Suppressor macrophage treated with lipopolysaccharide for 1 hour (primary cell): ENCODE results near the gene C14orf119.

Experiments used
- DNase-seq, 3 donors: peaks; one replicate each; pipeline ENCODE4 v3.0.0-alpha.2; 2020 to 2022

The C14orf119 gene

DNA sequence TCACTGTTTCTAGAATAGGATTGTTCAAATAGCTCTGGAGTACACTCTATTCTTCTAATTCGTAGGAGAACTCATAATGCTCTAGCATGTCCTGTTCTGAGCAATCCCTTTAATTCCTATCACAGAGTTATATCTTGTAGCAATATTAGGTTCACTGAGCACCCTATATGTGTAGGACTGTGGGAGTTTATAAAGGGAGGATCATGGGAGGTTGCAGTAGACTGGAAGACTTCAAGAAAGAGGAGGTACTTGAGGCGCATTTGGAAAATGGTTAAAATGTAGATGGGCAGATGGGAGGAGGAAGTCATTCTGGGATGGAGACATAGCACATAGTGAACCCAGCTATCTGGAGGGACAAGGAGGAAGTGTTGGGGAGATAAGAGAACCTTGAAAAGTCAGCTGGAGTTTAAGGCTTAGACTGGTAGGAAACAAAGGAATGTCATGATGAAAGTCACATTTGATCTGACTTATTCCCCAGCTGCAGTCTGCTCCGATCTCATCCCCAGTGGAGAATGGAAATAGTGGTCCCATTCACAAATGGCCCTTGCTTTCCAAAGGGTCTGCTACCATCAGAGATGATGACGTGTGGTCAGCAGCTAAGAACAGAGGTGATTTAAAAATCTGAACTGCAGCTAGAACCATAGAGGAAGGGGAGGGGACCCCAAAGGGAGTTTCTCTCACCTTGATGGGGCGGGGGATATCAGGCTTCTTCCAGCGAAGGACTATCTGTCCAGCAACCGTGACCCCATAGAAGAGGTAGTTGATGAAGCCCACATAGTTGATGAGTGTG, 33.9 kb downstream of the C14orf119 start:
- no peak for DNase-seq

- DNase-seq = no peak
Observed at GRCh38 chr14:23129759-23130316, 34.5 kb downstream of the C14orf119 start.

DNA sequence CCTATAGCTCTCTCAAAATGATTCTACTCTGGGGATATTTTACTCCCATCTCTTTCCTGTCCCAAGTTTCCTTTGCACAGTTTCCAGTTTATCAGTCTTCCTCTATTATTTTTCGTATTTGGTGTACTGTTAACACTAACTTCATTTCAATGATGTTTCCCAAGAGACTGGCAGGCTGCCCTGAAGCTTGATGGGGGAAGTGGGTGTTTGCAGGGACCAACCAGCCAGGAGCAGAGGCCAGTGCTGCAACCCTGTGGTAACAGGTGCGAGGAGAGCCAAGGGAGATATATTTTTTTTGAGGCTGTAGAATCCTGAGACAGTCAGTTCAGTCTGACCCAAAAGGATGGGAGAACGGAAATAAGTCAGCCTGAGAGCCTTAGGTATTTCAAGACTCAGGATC, 35.6 kb downstream of the C14orf119 start:
- no peak for DNase-seq

- DNase-seq = no peak
Observed at GRCh38 chr14:23131482-23131881, 36.2 kb downstream of the C14orf119 start.

DNA sequence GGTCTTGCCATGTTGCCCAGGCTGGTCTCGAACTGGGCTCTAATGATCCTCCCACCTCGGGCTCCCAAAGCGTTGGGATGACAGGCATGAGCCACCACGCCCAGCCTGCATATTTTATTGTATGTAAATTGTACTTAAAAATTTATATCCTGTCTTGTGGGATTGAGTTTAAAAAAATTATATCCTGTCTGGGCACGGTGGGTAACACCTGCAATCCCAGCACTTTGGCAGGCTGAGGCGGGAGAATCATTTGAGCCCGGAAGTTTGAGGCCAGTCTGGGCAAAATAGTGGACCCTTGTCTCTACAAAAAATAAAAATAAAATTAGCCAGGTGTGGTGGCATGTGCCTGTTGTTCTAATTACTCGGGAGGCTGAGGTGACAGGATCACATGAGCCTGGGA, 37.7 kb downstream of the C14orf119 start:
- DNase-seq = no peak

- no peak for DNase-seq
Observed at GRCh38 chr14:23136566-23137133, 41.3 kb downstream of the C14orf119 start.

DNA sequence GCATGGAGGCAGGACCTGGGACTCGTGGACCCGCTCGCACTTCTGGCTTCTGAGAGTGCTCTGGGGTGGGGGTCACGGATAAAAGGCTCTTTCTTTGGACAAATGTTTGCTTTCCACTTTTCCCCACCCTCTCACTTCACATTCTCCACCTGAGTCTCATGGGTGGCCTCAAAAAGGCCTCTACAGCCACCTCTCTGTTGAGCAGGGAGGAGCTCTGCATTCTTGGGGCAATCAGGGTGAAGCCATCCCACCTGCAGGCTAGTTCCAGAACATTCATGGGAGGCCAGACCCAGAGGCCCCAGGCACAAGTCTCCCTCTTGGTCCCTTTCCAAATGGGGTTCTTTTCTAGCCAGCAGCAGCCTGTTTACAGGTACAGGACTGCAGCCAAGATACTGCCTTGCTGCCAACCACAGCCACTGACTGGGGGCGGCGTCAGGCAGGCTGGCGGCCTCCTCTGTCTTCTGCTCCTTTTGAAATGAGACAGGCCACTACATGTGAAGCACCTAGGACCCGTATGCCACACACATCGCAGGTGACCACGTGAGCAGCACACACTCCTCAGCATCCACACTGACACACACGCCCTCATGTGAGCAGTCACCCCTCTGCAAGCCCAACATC, 42.0 kb downstream of the C14orf119 start:
- DNase-seq = no peak

GRCh38 chr14:23137813-23138535, 42.7 kb downstream of the C14orf119 start:
- DNase-seq = no peak

DNA sequence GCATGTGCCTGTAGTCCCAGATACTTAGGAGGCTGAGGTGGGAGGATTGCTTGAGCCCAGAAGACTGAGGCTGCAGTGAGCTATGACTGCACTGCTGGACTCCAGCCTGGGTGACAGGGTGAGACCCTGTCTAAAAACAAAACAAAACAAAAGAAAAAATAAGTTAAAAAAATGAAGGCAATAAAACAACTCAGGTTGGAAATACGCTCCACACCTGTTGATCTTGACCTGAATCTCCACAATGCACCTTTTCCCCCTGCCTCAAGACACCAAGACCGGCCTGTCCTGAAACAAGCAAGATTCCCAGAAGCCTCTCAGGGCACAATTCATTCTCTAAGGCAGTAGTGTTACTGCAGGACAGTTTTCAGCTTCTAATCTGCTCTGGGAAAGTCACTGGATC, 44.6 kb downstream of the C14orf119 start:
- no peak for DNase-seq

- DNase-seq = no peak
Observed at GRCh38 chr14:23140371-23140770, 45.1 kb downstream of the C14orf119 start.

- no peak for DNase-seq
Observed at GRCh38 chr14:23141706-23142444, 46.6 kb downstream of the C14orf119 start.

DNA sequence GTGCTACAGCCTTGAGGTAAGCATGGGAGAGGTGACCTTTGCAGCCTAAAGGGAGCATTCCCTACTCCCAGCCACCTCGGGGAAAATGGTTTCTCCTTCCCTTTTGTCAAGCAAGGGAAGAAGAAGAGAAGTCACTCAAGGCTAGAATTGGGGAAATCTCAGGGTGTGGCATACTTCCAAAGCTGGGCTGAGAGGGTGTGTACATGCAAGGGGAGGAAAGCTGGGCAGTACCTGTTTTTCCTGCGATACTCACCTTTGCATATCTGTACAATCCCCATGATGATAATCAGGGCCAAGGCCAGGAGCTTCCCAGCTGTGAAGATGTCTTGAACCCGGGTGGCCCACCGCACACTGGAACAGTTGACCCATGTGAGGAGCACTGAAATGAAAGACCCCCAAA, 47.5 kb downstream of the C14orf119 start:
- no peak for DNase-seq

DNA sequence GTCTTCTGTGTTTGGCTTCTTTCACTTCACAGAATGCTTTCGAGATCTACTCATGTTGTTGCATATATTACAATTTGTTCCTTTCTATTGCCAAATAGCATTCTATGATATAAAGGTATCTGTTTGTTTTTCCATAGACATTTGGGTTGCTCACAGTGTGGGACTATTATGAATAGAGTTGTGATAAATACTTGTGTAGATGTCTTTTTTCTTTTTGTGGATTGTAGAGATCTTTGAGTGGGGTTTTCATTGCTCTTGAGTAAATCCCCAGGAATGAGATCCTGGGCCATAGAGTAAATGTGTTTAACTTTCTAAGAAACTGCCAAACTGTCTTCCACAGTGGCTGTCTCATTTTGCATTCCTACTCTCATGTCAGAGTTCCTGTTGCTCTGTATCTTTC, 48.6 kb downstream of the C14orf119 start:
- DNase-seq = no peak

GRCh38 chr14:23145794-23146350, 50.6 kb downstream of the C14orf119 start:
- DNase-seq = no peak

DNA sequence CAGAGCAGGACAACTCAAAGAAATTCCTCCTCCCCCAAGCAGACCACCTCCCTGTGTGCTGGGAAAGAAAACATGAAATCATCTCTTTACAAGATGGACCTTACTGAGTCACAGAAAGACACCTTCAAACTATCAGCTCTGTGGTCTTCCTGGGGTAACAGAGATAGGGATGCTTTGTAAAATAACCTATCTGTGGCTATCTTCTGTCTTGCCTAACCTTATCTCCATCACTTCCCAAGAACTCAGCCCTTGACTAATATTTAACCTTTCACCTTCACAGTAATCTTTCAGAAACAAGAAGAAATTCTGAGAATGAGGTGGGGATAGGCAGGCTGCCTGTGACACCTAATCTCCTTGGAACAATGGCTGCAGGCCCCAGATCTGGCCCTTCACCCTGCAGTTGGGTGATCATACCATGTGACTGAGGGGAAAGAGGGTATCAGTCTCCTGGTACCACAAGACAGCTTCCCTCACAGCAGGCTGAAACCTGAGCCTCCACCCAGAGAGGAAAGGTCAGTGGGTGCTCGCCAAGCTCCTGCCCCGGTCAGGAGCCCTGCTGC, 51.1 kb downstream of the C14orf119 start:
- DNase-seq = no peak

DNA sequence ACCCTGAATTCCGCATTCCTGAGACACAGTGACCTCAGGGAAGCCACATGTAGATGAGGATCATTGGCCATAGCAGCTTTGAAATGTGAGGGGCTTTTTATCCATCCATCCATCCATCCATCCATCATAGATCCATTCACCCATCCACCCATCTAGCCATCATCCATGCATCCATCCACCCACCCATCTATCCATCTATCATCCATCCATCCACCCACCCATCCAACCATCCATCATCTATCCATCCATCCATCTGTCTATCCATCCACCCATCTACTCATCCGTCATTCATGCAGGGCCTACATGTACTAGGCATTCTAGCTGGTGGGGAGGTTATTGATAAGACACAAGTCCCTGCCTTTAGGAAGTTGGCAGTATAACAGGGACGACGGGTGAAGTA, 51.7 kb downstream of the C14orf119 start:
- DNase-seq = no peak

DNA sequence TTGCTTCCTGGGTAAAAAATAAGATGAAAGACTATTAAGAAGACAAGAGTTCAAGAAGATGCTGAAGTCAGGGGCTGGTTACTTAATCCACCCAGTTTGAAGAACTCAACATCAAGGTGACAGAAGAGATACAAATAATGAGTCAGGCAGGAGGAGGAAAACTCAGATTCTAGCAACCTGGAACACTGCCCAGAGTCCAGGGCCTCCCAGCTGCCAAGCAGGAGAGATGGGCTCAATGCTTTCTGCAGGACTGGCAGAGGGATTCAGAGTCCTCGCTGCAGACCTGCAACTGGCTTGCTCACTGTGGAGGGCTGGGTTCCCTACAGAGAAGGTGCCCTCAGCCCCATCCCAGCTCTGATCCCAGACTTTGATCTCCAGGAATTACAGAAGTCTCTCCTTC, 52.4 kb downstream of the C14orf119 start:
- DNase-seq = no peak

DNA sequence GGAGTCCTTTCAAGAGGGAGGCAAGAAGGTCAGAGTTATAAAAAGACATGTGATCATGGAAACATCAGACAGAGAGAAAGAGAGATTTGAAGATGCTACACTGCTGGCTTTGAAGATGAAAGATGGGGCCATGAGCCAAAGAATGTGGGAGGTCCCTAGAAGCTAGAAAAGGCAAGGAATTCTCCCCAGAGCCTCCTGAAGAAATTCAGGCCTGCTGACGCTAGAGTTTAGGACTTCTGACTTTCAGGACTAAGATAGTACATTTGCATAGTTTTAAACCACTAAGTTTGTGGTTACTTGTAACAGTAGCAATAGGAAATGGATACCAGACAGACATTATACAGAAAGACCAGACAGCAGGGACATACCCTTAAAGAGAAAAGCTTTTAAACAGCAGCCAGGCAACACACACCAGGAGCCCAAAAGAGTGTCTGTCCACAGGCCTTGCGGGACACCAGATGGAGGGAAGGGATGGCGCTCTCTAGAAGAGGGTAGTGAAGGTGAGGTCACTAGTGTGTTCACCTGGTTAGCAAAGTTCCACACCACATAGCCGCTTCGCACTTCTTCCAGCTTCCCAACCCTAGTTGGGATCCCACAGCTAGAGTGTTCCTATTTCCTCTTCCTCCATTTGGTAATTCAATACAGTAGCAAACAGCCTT, 53.4 kb downstream of the C14orf119 start:
- DNase-seq = no peak

GRCh38 chr14:23149745-23150144, 54.4 kb downstream of the C14orf119 start:
- no peak for DNase-seq
